K562 (cell line): ENCODE measurements around the gene GGT6. TPM values are rescaled to one million over a fixed set of nuclear protein-coding genes. Genes with fewer than 3 reads are reported as not detected.
A peak's percentile ranks its signal among the peaks of the same experiment; 100 is the strongest.

ENCODE experiments used
- ATAC-seq: fragments of 200-7000 bp; cut with Tn5 transposase; 3 replicates; pipeline ENCODE4 v1.9.1; 2020; ENCODE audit warnings: moderate library complexity
- BruUV-seq: library from RNA; stranded (reverse); fragments of 400-500 nt; replicated peaks from 2 replicates; lab custom pipeline; 2021; lab: Mats Ljungman, UMichigan
- CTCF ChIA-PET: fragments of 300-600 bp; formaldehyde crosslinking; extraction: SDS; loops from one replicate; lab custom pipeline; 2021; ENCODE audit warnings: low intra/inter-chr PET ratio; lab: Yijun Ruan, JAX
- POLR2A ChIA-PET: fragments of 300-600, 350-650 bp; sonication (Branson Sonifier 250); formaldehyde crosslinking; extraction: SDS; loops from one replicate; lab custom pipeline; 2021; ENCODE audit warnings: antibody characterized with exemption, inconsistent platforms; lab: Yijun Ruan, JAX
- DNase-seq, 4 experiments: peaks; one replicate each; pipeline versions ENCODE4 v3.0.0 to v3.0.0-alpha.2; 2011 to 2018; ENCODE audit warnings: low spot score in 3 of 4, mixed read lengths in 3 of 4; ENCODE audit errors: extremely low read depth in 1 of 4
- FAIRE-seq: peaks from 2 replicates; lab custom pipeline; 2011; peaks lifted over from hg19 to GRCh38; lab: Jason Lieb, UNC
- H2AFZ ChIP-seq: 2 replicates; pipeline ENCODE4 v1.6.0; 2011; ENCODE audit warnings: low read depth, low read length, control low read depth, inconsistent platforms
- H3K27ac ChIP-seq: fragments of 200-600 bp; 3 replicates; pipeline ENCODE4 v1.8.0; 2011; ENCODE audit warnings: low read depth, mild to moderate bottlenecking, control low read depth, inconsistent platforms, low read length, moderate library complexity, mixed read lengths; ENCODE audit errors: extremely low read depth
- H3K27me3 ChIP-seq, 2 experiments: fragments of 300-600 bp in 1 of 2; 2 replicates in 1 of 2; 3 replicates in 1 of 2; pipeline versions ENCODE4 v1.6.0 to v1.8.0; 2011; ENCODE audit warnings: inconsistent platforms in 2 of 2, low read length in 2 of 2, mild to moderate bottlenecking in 1 of 2, mixed read lengths in 1 of 2, moderate library complexity in 1 of 2; ENCODE audit not compliant: control insufficient read depth in 2 of 2, insufficient read depth in 2 of 2
- H3K36me3 ChIP-seq: fragments of 300-600 bp; 3 replicates; pipeline ENCODE4 v1.8.0; 2011; ENCODE audit warnings: mild to moderate bottlenecking, low read length, inconsistent platforms; ENCODE audit not compliant: control insufficient read depth, insufficient read depth
- H3K4me1 ChIP-seq, 2 experiments: fragments of 200-600 bp in 1 of 2; replicated peaks in 1 of 2; 2 replicates in 1 of 2; 3 replicates in 1 of 2; pipeline versions ENCODE4 v1.5.1 to v1.8.0; 2011; ENCODE audit warnings: inconsistent platforms in 2 of 2, low read length in 2 of 2, mild to moderate bottlenecking in 1 of 2, mixed read lengths in 1 of 2, moderate library complexity in 1 of 2; ENCODE audit not compliant: control insufficient read depth in 2 of 2, insufficient read depth in 2 of 2
- H3K4me2 ChIP-seq: 2 replicates; pipeline ENCODE4 v1.6.1; 2011; ENCODE audit warnings: low read length, control low read depth, inconsistent platforms, mixed read lengths; ENCODE audit not compliant: insufficient read depth
- H3K4me3 ChIP-seq: fragments of 200-600 bp; sonication (generic), shearing (Covaris generic); 2 replicates; pipeline ENCODE4 v1.5.1; 2016; ENCODE audit warnings: control low read depth, inconsistent platforms
- H3K79me2 ChIP-seq: fragments of 200-600 bp; 3 replicates; pipeline ENCODE4 v1.8.0; 2011; ENCODE audit warnings: low read length, inconsistent platforms; ENCODE audit not compliant: control insufficient read depth, insufficient read depth
- H3K9ac ChIP-seq, 2 experiments: 2 replicates each; pipeline versions ENCODE4 v1.6.0 to v1.6.1; 2011; ENCODE audit warnings: low read depth in 2 of 2, low read length in 2 of 2, control low read depth in 1 of 2, inconsistent platforms in 1 of 2, mild to moderate bottlenecking in 1 of 2, mixed read lengths in 1 of 2; ENCODE audit not compliant: insufficient read depth in 1 of 2
- H3K9me1 ChIP-seq: one replicate; pipeline ENCODE4 v1.6.0; 2011; ENCODE audit warnings: inconsistent platforms, mild to moderate bottlenecking, low read length, moderate library complexity; ENCODE audit not compliant: control insufficient read depth, insufficient read depth
- H3K9me3 ChIP-seq: replicated peaks from 2 replicates; pipeline ENCODE4 v1.5.1; 2011; ENCODE audit warnings: low read depth, low read length, inconsistent platforms; ENCODE audit not compliant: control insufficient read depth, insufficient read depth
- H4K20me1 ChIP-seq: replicated peaks from 2 replicates; pipeline ENCODE4 v1.6.1; 2011; ENCODE audit warnings: low read length, inconsistent platforms, mixed read lengths; ENCODE audit not compliant: control insufficient read depth, insufficient read depth
- E2F6 ChIP-seq, 2 experiments: IDR thresholded peaks; 2 replicates each; pipeline ENCODE4 v1.6.1; 2011; ENCODE audit warnings: borderline replicate concordance in 1 of 2, control low read depth in 1 of 2, low read depth in 1 of 2, low read length in 1 of 2, mild to moderate bottlenecking in 1 of 2, mixed read lengths in 1 of 2, moderate library complexity in 1 of 2; ENCODE audit not compliant: insufficient read depth in 1 of 2, insufficient read length in 1 of 2, poor library complexity in 1 of 2, severe bottlenecking in 1 of 2; ENCODE audit errors: extremely low read depth in 1 of 2
- ZBTB33 ChIP-seq: sonication (generic); formaldehyde crosslinking; IDR thresholded peaks from 2 replicates; pipeline ENCODE4 v1.8.1; 2023; ENCODE audit warnings: mild to moderate bottlenecking, missing genetic modification reagents
- WGBS: fragments of 100-300 bp; shearing (Covaris generic); methylation state at CpG from one replicate; pipeline ENCODE4 v1.1.6; 2016; ENCODE audit warnings: low coverage, mixed read lengths; ENCODE audit not compliant: insufficient coverage; ENCODE audit errors: missing lambda C conversion rate; 5-methylcytosine and 5-hydroxymethylcytosine counted together
- in situ Hi-C: fragments of 300-500 bp; cut with MboI; formaldehyde crosslinking; loops from 4 replicates; pipeline ENCODE4 v1.15.0; 2018; ENCODE audit warnings: inconsistent platforms, mixed read lengths
- intact Hi-C: fragments of 100-400 bp; cut with micrococcal nuclease; formaldehyde crosslinking; loops from 2 replicates; pipeline ENCODE4 v1.14.2; 2022
- polyA plus RNA-seq, 8 experiments: library from polyadenylated mRNA; depleted of rRNA in 4 of 8; stranded (reverse) in 5 of 8; unstranded in 3 of 8; fragments of >200 nt; fragmentation: Nextera tagmentation in 2 of 8; fragmentation: Illumina TruSeq in 1 of 8; extraction: Ambion mirVana in 2 of 8; extraction: Trizol in 1 of 8; gene quantifications; 2 replicates each; pipeline versions ENCODE4 v1.2.1 to v1.2.3, GENCODE V29; 2011 to 2014; ENCODE audit warnings: inconsistent platforms in 1 of 8, missing spikeins in 1 of 8
- total RNA-seq, 7 experiments: library from RNA; depleted of rRNA in 6 of 7; stranded (reverse); fragments of >200 nt in 6 of 7; fragmentation: Illumina TruSeq in 2 of 7; extraction: Trizol in 2 of 7; gene quantifications; 2 replicates each; pipeline versions ENCODE4 v1.2.1 to v1.2.3, GENCODE V29; 2011 to 2021; ENCODE audit warnings: low replicate concordance in 1 of 7
- TF ChIP-seq, protein P1 (sequence below): conservative IDR thresholded peaks from 2 replicates; pipeline ENCODE4 v1.6.1; 2011; ENCODE audit warnings: low read depth, mild to moderate bottlenecking, low read length; ENCODE audit not compliant: control insufficient read depth

The GGT6 gene
- total and polyA plus RNA-seq, 9 of the 15 experiments (the other 6 are each of a cell fraction or from before 2014, with no cell fraction given): 0.09 TPM; not detected in 8

GRCh38 chr17:4584101-4584916 is 23.9 kb upstream of the GGT6 start, which contains the start of gene SMTNL2:
TSS of gene SMTNL2 (plus strand) at chr17:4584529. CDS start at chr17:4584606, 77 bp downstream.
- BruUV-seq: no TSS peak
- Histone ChIP-seq H3K36me3 (no peaks in the 10 kb centered on the region), H3K79me2 (no peaks in the 10 kb centered on the region)
- DNase-seq: peak in 2 of 4 experiments; percentile 54 to 56
- peak in 1 of 2 experiments; percentile 12 for TF ChIP-seq E2F6 (IDR thresholded peaks at IDR 0.05; ENCODE audit: borderline replicate concordance in 1 of 2, extremely low read depth in 1 of 2, insufficient read depth in 1 of 2, insufficient read length in 1 of 2, low read depth in 1 of 2, low read length in 1 of 2, poor library complexity in 1 of 2, severe bottlenecking in 1 of 2)
- TF ChIP-seq, protein P1, sequence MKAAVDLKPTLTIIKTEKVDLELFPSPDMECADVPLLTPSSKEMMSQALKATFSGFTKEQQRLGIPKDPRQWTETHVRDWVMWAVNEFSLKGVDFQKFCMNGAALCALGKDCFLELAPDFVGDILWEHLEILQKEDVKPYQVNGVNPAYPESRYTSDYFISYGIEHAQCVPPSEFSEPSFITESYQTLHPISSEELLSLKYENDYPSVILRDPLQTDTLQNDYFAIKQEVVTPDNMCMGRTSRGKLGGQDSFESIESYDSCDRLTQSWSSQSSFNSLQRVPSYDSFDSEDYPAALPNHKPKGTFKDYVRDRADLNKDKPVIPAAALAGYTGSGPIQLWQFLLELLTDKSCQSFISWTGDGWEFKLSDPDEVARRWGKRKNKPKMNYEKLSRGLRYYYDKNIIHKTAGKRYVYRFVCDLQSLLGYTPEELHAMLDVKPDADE: no peak
- peak; percentile 56; the same call in 1 of the 2 replicates for TF ChIP-seq ZBTB33
- TF ChIP-seq, all 486 proteins: peak for 2
- Histone ChIP-seq H3K27ac (no peak within 1 kb of the TSS), H4K20me1 (peaks cover 3% of the 10 kb centered on the region; the same call in 1 of the 2 replicates), H3K9me1 (no peaks in the 10 kb centered on the region), H2AFZ (no peak within 1 kb of the TSS), H3K4me1 (peaks cover 6 to 25% of the 10 kb centered on the region in 2 experiments; a peak in 4 of 5 replicates), H3K4me3 (no peak within 1 kb of the TSS), H3K27me3 (peaks cover 6 to 82% of the 10 kb centered on the region in 2 experiments; a peak in 4 of 5 replicates), H3K9ac (no peak within 1 kb of the TSS), H3K9me3 (no peaks in the 10 kb centered on the region), H3K4me2 (no peak within 1 kb of the TSS)
- ChIA-PET CTCF (no interaction called here), POLR2A (interaction anchor here (0.6 kb wide), 1 partner anchor 18 kb away, joined by 4 read pairs; no protein-coding TSS in a partner anchor)
- in situ Hi-C loops (no loop called here), intact Hi-C loops (no loop called here)
- FAIRE-seq (no peak), ATAC-seq (no peak)
- WGBS: 18% methylated on average over 10 of the region's 100 CpGs
